NCI-H526 (cell line): ENCODE data around the gene SFI1.
"Not testable (repeated sequence)": the region's sequence is repeated elsewhere in the genome, so short reads cannot be mapped to it uniquely, and the experiment has no call there.

ENCODE experiments used
- DNase-seq, 2 experiments: peaks; one replicate each; lab custom pipeline; 2025; lab: John Stamatoyannopoulos, UW

The SFI1 gene, protein sequence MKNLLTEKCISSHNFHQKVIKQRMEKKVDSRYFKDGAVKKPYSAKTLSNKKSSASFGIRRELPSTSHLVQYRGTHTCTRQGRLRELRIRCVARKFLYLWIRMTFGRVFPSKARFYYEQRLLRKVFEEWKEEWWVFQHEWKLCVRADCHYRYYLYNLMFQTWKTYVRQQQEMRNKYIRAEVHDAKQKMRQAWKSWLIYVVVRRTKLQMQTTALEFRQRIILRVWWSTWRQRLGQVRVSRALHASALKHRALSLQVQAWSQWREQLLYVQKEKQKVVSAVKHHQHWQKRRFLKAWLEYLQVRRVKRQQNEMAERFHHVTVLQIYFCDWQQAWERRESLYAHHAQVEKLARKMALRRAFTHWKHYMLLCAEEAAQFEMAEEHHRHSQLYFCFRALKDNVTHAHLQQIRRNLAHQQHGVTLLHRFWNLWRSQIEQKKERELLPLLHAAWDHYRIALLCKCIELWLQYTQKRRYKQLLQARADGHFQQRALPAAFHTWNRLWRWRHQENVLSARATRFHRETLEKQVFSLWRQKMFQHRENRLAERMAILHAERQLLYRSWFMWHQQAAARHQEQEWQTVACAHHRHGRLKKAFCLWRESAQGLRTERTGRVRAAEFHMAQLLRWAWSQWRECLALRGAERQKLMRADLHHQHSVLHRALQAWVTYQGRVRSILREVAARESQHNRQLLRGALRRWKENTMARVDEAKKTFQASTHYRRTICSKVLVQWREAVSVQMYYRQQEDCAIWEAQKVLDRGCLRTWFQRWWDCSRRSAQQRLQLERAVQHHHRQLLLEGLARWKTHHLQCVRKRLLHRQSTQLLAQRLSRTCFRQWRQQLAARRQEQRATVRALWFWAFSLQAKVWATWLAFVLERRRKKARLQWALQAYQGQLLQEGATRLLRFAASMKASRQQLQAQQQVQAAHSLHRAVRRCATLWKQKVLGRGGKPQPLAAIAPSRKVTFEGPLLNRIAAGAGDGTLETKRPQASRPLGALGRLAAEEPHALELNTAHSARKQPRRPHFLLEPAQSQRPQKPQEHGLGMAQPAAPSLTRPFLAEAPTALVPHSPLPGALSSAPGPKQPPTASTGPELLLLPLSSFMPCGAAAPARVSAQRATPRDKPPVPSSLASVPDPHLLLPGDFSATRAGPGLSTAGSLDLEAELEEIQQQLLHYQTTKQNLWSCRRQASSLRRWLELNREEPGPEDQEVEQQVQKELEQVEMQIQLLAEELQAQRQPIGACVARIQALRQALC

DNA sequence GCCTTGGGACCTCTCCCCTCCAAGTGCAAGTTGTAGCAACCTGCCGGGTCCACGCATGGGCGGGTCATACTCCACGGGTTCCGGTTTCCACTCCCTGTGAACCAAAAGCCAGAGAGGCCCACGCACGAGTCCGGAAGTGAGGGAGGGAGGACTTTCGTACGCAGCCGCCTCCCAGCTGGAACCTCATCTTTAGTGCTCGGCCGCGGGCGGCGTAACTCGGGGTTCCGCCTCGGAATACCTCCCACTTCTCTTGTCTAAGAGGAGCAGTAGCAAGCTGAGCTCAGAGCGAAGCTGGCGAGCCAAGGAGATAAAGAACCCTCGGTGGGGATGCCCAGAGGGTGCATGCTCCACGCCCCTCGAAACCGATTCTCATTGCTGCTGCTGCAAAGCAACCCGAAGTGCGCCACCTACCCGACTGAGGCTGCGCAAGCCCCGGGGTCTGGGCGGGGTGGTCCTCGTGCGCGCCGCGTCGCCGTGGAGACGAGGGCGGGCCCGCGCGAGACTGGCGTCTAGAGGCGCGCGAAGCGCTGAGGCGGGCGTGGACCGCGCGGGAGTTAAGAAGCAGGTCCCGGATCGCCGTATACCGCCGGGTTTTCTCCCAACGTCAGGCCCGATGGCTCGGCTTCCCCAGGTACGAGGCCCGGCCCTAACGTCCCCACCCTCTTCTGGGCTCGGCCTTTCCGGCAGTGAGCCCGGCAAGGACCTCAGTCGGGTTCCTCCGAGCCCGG lies at the start of gene SFI1:
Gene SFI1, plus strand, starts transcription at position 530 of the 728 bp plus-strand sequence. CDS start 11,749 bp downstream, outside the sequence.
- DNase-seq: peak; percentile 81 to 95

DNA sequence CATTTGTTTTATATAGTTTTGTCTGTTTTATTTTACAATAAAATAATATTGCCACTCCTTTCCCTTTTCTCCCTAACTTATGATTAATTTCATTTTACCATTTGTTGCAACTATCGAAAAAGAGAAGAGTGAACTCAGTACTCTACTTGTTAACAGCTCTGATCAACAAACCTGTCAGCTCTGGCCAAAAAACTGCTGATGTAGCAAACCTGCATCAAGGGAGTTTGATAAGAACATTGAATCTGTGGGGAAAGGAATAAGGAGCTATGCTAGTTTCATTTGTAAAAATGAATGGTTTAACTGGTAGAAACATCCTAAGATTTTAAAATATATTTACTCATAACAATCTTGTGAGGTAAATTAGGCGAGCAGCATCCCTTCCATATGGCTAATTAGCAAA lies 49.6 kb upstream of the SFI1 start:
- DNase-seq: no peak

DNA sequence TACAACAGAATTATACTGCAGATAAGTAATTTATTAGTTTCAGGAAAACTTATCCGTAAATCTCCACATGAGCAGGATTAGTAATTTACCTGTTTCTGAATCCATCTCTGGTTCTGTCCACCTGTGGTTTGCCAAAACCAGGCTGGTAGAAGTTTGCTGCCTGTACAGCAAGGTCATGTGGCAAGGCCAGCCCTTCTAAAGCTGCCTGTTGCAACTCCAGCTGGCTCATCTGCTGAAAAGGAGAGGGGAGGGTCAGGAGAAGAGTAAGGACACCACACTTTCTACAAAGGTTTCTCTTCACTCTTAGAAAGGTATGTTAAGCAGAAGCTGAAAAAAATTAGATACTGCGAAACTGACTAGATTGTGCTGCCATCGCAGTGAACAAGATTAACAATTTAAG lies 49.0 kb upstream of the SFI1 start:
- no peak for DNase-seq

DNA sequence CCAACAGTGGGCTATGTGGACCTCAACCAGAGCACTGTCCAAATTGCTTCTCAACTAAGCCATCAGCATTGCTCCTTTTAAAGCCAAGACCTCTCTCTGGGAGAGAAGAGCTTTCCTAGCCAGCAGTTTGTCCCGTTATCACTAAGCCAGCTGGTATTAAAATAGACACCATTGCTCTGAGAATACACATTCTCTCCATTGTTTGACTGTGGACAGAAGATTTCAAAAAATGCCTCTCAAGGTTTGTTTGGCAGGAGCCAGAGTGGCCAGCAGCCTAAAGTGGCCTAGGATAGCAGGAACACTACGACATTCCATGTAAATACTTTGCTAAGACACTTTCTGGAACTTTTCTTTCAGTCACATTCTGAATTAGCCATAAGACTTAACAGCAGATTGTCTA lies 48.0 kb upstream of the SFI1 start:
- DNase-seq: no peak

DNA sequence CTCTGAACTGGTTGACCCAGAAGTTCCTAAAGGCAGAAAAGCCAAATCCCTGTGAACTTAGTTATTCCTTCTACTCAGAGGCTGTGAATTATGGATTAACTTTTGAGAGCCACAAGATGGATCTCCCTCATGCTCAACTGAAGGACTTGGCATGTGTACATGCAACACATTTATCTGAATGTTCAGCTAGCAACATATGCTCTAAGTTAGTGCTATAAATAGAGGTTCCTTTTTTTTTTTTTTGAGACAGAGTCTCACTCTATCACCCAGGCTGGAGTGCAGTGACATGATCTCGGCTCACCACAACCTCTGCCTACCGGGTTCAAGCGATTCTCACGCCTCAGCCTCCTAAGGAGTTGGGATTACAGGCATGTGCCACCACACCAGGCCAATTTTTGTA lies 46.8 kb upstream of the SFI1 start:
- DNase-seq: no peak

DNA sequence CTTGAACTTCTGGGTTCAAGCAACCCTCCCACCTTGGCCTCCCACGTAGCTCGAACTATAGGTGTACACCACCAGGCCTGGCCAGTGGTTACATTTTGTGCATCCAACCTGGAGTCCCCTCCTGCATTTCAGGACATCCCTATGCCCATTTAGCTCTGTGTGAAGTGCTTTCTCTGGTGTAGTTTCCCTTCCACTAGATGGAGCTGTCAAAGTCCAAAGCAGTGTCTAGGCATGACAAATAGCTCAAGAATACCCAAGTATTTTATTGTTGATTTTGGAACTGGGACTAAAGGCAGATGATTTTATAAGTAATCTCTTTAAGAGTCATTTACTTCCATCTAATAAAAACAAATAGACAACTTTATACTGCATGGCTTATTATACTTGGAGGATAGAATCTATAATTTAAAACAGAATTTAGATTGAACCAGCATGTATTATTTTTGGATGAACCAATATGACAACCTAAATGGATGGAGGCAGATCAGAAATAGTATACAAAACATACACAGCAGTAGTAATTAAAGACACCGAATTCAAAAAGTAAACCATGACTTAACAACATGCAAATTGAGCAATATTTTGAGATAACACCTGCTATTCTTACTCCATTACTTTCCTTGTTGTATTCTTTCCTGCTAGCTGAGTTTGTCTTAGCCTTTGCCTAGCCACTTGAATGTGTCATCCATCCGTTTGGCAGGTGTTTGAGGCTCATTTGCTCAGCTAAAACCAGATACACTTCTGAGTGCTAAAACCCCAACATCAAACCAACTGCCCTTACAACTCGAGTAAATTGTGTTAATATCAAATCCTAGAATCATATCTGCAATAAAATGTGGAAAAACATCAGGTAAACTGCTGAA lies 44.4 kb upstream of the SFI1 start:
- DNase-seq: peak; percentile 10 to 27

DNA sequence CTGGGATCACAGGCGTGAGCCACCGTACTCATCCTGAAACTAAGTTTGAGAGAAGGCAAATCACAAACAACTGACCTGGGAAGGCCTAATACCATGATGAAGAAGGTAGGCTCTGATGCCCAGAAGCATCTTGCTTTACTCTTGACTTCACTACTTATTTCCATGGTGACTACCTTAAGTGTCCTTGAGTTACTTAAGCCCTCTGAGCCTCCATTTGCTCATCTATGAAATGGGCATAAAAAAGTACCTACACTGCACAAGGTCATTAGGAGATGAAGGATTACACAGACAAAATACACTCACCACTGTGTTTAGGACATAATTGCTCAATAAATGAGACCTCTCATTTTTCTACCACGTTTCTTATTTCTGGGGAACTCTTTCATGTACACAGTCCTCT lies 34.6 kb upstream of the SFI1 start:
- DNase-seq: no peak

DNA sequence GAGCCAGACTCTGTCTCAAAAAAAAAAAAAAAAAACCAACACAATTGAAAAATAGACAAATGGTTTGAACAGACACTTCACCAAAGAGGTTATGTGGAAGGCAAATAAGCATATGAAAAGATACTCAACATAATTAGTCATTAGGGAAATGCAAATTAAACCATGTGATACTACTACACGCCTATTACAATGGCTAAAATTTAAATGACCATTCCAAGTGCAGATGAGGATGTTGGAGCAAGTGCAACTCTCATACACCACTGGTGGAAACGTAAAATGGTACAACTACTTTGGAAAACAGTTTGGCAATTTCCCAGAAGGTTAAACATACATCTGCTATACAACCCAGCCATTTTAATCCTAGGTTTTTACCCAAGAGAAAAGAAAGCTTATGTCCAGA lies 31.0 kb upstream of the SFI1 start:
- no peak for DNase-seq

DNA sequence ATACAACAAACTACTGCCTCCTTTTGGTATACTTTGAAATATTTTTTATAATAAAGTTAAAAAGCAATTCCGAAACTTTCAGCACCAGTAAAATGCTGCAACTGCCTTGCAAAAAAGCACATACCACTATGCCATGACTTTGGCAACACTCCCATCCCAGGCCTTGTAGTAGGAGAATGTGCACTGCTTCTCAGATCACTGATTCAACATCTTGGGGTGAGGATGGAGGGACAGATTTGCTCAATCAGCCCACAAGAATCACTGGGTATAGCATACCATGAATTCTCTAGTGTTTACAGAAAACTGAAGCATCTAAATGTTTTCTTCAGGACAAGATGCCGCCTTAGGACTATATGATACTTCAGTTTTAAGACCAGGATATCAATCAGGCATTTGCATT lies 21.6 kb upstream of the SFI1 start:
- no peak for DNase-seq

DNA sequence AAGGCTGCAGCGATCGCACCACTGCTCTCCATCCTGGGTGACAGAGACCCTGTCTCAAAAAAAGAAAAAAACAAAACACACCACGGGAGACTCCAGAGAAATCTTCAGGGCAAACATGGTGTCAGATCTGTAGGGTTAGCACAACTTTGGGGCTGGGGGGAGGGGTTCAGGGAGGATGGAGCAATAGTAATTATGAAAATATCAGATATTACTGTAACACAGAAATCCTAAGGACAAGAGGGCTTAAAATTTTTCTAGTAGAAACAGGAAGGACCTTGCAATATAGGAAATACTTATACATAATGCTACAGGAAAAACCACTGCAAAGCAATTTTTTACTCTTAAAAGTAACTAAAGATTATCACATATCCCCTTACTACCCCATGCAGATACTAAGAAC lies 20.5 kb upstream of the SFI1 start:
- DNase-seq: no peak

DNA sequence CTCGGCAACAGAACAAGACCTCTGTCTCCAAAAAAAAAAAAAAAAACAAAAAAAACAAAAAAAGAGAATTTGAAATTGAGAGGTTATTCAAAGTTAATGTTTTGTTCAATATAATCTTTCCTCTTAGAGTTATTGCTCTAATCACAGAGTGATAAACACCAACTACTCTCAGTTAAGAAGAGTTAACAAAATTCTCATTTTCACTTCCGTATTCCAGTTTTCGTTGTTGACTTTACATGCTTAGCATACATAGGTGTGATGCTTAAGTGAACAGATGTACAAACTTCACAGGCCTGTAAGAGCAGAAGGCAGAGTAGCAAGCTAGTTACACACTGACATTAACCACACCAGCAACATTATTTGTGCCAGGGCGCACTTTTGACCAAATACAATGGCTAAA lies 19.0 kb upstream of the SFI1 start:
- no peak for DNase-seq

DNA sequence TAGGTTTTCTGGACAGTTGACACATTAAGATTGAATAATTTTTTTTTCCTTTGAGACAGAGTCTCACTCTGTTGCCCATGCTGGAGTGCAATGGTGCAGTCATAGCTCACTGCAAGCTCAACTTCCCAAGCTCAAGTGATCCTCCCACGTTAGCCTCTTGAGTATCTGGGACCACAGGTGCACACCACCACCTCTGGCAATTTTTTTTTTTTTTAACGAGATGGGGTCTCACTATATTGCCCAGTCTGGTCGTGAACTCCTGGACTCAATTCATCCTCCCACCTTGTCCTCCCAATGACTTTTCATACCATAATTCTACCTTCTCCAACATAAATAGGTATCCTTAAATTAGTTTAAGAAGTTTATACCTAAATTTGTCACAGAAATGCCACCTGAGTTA lies 15.2 kb upstream of the SFI1 start:
- no peak for DNase-seq

DNA sequence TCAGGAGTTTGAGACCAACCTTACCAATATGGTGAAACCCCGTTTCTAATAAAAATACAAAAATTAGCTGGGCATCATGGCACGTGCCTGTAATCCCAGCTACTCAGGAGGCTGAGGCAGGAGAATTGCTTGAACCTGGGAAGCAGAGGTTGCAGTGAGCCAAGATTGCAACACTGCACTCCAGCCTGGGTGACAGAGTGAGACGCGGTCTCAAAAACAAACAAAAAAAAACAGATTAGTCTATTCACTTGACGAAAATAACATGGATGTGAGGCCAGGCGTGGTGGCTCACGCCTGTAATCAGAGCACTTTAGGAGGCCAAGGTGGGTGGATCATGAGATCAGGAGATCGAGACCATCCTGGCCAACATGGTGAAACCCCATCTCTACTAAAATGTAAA lies 13.9 kb upstream of the SFI1 start:
- DNase-seq: not testable (repeated sequence)

DNA sequence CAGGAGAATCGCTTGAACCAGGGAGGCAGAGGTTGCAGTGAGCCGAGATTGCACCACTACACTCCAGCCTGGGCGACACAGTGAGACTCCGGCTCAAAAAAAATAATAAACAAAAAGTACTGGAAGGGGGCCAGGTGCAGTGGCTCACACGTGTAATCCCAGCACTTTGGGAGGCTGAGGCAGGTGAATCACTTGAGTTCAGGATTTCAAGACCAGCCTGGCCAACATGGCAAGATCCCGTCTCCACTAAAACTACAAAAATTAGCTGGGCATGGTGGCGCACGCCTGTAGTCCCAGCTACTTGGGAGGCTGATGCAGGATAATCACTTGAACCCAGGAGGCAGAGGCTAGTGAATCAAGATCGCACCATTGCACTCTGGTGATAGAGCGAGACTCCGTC lies 10.0 kb upstream of the SFI1 start:
- DNase-seq: not testable (repeated sequence)

DNA sequence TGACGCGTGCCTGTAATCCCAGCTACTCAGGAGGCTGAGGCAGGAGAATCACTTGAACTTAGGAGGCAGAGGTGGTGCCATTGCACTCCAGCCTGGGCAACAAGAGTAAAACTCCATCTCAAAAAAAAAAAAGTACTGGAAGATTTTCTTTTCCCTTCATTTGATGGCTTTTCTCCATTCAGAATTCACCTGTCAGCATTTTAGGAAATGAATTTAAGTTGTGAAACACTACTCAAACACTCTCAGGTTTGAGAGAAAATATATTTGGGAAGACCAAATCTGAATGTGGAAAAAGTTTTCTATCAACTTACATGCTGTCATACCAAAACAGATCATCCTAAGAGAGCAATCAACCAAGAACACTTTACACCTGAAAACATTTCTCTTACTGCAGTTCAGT lies 9.4 kb upstream of the SFI1 start:
- no peak for DNase-seq

DNA sequence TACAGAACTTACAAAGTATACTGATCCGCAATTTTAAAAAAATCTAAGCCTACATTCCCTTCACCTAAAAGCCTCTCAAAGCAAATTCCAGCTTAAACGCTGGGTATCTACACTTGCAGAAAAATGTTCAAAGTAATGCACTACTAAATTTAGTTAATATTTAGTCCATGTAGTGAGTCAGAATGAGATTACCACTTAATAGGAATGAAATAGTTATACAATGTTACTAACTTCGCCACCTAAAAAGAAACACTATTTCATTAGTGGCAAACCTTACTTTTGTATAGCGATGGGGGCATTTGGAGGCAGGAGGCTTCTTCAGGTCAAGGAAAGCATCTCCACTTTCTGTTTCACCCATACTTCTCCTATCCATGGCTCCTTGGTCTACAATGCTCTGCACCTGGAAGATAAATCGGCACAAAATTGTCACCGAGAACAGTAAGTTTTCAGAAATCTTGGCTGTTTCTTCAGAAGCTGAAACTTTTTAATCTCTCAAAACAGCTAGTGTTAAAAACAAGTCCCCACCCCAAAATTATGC lies 7.9 kb upstream of the SFI1 start:
- DNase-seq: no peak

DNA sequence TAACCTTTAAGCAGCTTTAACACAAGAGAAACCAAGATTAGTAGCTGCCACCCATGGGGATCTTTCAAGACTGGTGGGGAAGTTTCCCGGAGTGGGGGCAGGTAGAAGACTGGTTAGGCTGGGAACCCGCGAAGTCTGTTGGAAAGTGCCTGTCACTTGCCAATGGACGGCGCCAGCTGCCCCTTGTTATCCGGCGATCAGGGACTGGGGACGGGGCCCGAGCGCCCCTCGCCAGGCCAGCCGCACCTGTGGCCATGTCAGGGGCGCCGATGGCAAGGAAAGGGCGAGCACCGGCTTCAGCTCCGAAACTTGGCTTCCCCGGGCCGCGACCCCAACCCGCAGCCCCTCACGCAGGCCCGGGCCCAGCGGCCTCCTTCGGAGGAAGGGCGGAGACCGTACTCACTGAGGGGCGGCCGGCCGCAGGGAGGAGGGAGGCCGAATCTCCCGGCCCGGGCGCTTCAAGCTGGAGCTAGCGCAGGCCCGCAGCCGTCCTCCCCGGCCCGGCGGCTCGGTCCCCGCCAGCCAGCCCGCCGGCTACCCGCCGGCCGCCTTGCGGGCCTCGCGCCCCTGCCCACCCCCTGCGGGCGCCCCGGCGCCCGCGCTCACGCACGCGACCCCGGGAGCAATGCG lies 7.2 kb upstream of the SFI1 start:
- DNase-seq: peak in 1 of 2 experiments; percentile 61

DNA sequence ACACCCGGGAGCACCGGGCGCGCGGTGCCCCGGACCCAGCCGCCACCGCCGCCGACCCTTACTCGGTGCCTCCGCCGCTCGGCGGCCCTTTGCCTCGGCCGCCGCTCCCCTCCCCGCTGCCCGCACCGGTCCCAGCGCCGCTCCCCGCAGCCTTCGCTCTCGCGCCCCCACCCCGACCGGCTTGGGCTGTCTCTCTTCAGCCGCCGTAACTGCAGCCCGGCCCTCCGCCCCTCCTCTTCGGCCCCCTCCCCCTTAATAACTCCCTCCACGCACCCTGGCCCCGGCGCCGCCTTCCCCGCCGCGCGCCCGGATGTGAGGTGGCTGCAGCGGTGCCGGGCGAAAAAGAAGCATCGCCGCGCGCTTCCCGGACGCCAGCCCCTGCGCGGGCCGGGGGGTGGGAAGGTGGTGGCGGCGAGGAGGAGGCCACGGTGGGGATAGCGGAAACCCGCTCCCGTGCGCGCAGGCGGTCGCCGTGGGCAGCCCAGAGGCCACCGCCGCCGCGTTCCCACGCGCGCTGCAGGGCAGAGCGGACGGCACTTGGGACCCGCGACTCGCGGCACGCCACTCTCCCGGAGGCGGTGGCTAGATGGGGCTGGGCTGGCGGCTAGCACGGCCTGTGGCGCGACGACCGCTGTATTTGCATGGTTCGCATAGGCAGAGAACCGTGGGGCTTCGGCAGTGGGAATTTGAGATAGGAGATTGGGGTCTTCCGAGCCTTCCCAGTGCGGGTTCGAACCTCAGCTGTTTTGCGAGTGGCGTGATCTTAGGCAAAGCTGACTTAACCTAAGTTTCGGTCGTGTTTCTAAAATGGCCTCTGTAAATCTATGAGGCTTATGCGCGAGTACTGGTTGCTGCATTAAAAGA lies 6.5 kb upstream of the SFI1 start, which contains the start of gene EIF4ENIF1:
Gene EIF4ENIF1, minus strand, starts transcription at position 211 of the 864 bp plus-strand sequence. CDS start 1,124 bp downstream, outside the sequence.
- DNase-seq: peak; percentile 35 to 92

DNA sequence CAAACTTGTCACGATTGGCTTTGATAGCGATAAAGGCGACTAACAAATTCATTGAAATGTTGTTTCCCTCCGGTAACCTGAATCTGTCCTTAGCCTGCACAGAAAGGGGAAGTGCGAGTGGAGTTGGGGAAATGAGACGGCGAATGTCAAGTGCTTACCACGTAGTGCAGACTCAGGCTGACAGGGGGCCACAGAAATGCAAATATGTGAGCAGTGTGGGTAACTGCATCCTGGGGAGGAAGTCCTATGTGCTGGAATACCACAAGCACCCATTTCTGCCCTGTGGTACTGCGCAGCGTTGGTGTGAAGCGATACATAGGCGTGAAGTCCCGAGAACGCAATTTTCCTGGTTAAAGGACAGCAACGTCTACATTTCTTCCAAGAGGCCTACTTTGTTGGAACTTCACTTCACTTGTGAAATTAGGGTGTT lies 5.8 kb upstream of the SFI1 start:
- peak; percentile 80 to 83 for DNase-seq
